HUES48 (cell line): ENCODE measurements around the gene KCNJ6.
A peak's percentile ranks its signal among the peaks of the same experiment; 100 is the strongest.

Experiments
- H3K27ac ChIP-seq: one replicate; pipeline ENCODE4 v1.7.0; 2013; ENCODE audit warnings: low read depth, low read length, inconsistent platforms
- H3K27me3 ChIP-seq: 2 replicates; pipeline ENCODE4 v1.6.1; 2013; ENCODE audit warnings: mild to moderate bottlenecking, low read length; ENCODE audit not compliant: control insufficient read depth, insufficient read depth
- H3K36me3 ChIP-seq: 2 replicates; pipeline ENCODE4 v1.6.1; 2013; ENCODE audit warnings: low read length; ENCODE audit not compliant: control insufficient read depth, insufficient read depth
- H3K4me1 ChIP-seq: 2 replicates; pipeline ENCODE4 v1.6.1; 2013; ENCODE audit warnings: mild to moderate bottlenecking, low read length; ENCODE audit not compliant: control insufficient read depth, insufficient read depth
- H3K4me3 ChIP-seq: 2 replicates; pipeline ENCODE4 v1.5.1; 2013; ENCODE audit warnings: mild to moderate bottlenecking, low read depth, low read length
- H3K9ac ChIP-seq: 2 replicates; pipeline ENCODE4 v1.6.1; 2013; ENCODE audit warnings: mild to moderate bottlenecking, low read depth, low read length, moderate library complexity
- H3K9me3 ChIP-seq: 2 replicates; pipeline ENCODE4 v1.6.1; 2013; ENCODE audit warnings: low read length; ENCODE audit not compliant: control insufficient read depth, insufficient read depth

KCNJ6 gene, protein sequence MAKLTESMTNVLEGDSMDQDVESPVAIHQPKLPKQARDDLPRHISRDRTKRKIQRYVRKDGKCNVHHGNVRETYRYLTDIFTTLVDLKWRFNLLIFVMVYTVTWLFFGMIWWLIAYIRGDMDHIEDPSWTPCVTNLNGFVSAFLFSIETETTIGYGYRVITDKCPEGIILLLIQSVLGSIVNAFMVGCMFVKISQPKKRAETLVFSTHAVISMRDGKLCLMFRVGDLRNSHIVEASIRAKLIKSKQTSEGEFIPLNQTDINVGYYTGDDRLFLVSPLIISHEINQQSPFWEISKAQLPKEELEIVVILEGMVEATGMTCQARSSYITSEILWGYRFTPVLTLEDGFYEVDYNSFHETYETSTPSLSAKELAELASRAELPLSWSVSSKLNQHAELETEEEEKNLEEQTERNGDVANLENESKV

DNA sequence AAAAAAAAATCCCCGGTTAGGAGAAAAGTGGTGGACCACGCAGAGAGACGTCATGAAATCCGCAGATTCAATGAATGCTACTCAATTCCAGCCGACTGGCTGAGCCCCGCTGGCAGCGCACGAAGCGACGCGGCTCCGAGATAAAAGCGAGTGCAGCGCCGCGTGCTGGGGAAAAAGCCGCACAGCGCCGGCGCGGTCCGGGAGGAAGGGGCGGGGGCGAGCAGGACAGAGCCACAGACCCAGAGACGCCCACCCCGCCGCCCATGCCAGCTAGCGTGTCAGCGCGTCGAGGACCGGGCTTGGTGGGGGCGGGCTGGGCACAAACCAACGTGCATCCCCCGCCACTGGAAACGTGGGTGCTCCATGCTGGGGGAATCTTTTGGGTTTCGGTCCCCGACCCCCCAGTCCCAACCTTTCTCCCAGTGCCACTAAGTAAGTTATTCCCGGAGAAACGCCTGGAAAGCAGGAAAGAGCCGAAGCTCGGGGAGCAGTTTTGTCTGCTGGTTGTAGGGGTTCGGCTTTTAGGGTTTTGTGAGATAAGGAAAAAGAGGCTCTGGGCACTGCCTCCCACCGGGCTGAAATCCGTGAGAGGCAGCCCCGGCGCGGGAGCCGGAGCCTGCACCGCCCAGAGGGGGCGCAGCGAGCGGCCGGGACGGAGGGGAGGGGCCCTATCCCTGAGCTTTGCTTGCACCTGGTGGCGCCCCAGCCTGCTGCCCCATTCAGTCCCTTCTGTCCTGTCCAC lies at the start of gene KCNJ6:
Gene KCNJ6, minus strand, starts transcription at position 148 of the 742 bp plus-strand sequence. CDS start 75,775 bp downstream, outside the sequence.
- Histone ChIP-seq H3K4me3 (peak within 1 kb of the TSS; percentile 60), H3K27ac (no peak within 1 kb of the TSS), H3K4me1 (peaks cover 37% of the 10 kb centered on the region), H3K9ac (peak within 1 kb of the TSS; percentile 55), H3K36me3 (no peaks in the 10 kb centered on the region), H3K9me3 (no peaks in the 10 kb centered on the region), H3K27me3 (peaks cover 18% of the 10 kb centered on the region)

DNA sequence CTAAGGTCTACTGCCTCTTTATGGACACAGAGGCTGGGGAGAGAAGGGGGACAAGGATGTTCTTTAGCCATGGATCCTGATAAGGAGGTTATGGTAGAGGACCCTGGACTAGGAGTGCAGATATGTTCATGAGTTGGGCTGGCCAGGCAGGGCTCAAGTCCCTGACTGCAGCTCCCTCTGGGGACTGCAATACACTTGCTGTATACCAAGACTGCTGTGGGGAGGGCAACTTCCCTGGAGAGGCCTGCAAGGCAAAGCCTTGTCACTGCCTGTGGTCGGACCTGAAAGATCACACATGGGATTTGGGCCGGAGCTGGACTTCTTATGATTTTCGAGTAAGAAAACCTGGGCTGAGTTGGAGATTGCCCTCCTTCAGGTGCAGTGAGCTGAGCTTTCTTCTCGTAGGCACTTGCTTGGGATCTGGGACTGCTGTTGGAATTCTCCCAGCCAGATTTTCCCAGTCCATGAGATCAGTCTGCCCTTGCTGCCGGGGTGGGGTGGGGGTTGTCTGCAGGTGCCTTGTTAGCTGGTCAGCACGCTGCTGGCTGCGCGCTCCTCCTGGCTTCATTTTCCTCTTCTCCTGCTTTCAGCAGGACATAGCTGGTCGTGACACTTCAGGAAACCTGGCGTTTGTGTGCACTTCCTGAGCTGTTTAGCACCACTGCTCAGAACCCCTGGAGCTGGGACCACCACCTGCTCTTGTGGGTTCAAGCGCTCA lies 49.0 kb upstream of the KCNJ6 start:
- H3K27ac ChIP-seq: no peak overlapping the region
- H3K4me1 ChIP-seq: no peaks in the 10 kb centered on the region
- H3K9ac ChIP-seq: no peak overlapping the region
- no peaks in the 10 kb centered on the region for H3K9me3 ChIP-seq
- no peak overlapping the region for H3K4me3 ChIP-seq
- H3K27me3 ChIP-seq: no peaks in the 10 kb centered on the region
- no peaks in the 10 kb centered on the region for H3K36me3 ChIP-seq

DNA sequence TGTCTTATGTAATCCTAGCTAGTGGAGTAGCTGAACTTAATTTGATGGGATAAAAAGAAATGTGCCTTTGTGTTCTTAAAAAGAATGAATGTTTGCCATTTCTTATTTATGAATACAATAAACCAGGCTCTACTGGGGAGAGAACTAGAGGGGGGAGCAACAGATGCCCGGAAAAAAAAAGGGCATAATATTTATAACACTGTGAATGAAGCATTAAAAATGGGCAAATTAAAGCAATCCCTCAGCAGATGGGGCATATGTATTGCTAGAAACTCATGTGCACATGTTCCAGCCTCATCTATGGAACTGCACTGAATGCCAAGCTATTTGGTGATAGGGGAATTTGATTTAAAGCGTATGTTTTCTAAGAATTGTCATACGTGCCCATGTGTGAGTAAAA lies 42.3 kb upstream of the KCNJ6 start:
- no peaks in the 10 kb centered on the region for H3K36me3 ChIP-seq
- no peak overlapping the region for H3K4me3 ChIP-seq
- H3K4me1 ChIP-seq: no peaks in the 10 kb centered on the region
- no peak overlapping the region for H3K9ac ChIP-seq
- H3K27me3 ChIP-seq: no peaks in the 10 kb centered on the region
- H3K27ac ChIP-seq: no peak overlapping the region
- no peaks in the 10 kb centered on the region for H3K9me3 ChIP-seq

DNA sequence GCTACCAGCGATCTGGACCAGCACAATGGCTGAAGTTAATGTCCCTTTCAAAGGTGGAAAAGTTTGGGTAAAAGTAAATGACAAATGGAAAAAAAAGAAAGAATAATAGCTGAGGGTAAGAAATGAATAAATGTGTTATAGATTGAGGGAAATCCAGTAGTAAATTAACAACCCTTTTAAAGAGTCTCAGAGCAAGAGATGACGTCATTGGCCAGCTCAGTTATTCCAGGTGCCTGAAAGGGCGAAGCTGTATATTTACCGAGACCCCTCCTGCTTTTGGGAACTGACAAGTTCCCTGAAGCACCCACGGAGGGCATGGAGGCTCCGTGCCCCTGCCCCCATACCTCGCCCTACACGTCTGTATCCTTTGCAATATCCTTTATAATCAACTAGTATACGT lies 40.5 kb upstream of the KCNJ6 start:
- H3K4me3 ChIP-seq: no peak overlapping the region
- H3K27me3 ChIP-seq: no peaks in the 10 kb centered on the region
- H3K9ac ChIP-seq: no peak overlapping the region
- no peak overlapping the region for H3K27ac ChIP-seq
- H3K9me3 ChIP-seq: no peaks in the 10 kb centered on the region
- H3K4me1 ChIP-seq: no peaks in the 10 kb centered on the region
- no peaks in the 10 kb centered on the region for H3K36me3 ChIP-seq

DNA sequence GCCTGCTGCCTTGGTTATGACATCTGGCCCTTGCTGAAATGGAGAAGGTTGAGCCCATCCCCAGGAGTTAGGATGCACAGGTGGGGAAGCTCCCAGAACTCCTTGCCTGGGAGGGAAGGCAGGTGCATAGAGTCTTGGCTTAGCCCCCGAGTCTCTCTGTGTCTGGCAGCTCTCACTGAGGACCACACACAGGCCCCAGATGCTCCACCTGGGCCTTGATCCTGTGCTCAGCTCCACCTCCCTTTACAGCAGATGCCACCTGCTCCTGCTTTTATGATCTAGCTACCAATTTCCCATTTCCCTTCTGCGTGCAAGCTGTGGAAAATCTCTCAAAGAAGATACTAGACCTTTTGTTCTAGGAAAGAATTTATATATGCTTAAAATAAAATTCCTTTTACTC lies 28.8 kb upstream of the KCNJ6 start:
- Histone ChIP-seq H3K4me3 (no peak overlapping the region), H3K9ac (no peak overlapping the region), H3K27ac (no peak overlapping the region), H3K36me3 (no peaks in the 10 kb centered on the region), H3K9me3 (0 out of 2 replicates have a peak, but pooled peaks cover 4% of the 10 kb centered on the region), H3K4me1 (no peaks in the 10 kb centered on the region), H3K27me3 (no peaks in the 10 kb centered on the region)

DNA sequence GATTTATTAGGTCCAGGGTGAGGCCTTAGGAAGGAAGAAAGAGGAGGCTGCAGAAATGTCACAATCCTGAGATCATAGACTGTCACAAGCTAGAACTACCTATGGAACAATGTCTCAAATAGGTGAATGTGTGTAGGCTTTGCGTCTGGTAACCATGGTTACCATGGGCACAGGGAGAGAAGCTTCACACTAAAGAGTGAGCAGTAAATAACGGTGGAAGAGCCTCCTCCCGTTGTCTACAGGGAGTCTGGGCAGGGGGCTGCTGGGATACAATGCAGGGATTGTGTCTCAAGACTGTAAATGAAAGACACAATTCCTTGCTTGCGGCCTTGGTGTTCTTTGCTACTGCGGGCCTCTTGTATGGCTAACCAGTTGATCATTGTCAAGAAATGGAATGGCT lies 28.2 kb upstream of the KCNJ6 start:
- Histone ChIP-seq H3K9me3 (0 out of 2 replicates have a peak, but pooled peaks cover 4% of the 10 kb centered on the region), H3K27ac (no peak overlapping the region), H3K27me3 (no peaks in the 10 kb centered on the region), H3K9ac (no peak overlapping the region), H3K4me1 (no peaks in the 10 kb centered on the region), H3K4me3 (no peak overlapping the region), H3K36me3 (no peaks in the 10 kb centered on the region)

DNA sequence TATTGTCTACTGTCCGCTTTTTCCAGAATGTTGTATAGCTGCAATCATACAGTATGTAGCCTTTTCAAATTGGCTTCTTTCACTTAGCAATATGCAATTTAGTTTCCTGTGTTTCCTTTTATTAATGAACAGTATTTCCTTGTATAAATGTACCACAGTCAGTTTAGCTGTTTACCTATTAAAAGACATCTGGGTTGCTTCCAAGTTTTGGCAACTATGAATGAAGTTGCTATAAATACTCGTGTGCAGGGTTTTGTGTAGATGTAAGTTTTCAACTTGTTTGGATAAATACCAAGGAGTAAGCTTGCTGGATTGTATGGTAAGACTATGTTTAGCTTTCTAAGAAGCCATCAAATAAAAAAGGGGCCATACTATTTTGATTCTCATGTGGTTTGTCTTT lies 24.4 kb upstream of the KCNJ6 start:
- H3K4me1 ChIP-seq: no peaks in the 10 kb centered on the region
- no peaks in the 10 kb centered on the region for H3K27me3 ChIP-seq
- H3K9me3 ChIP-seq: no peaks in the 10 kb centered on the region
- no peak overlapping the region for H3K4me3 ChIP-seq
- H3K9ac ChIP-seq: no peak overlapping the region
- H3K27ac ChIP-seq: no peak overlapping the region
- H3K36me3 ChIP-seq: no peaks in the 10 kb centered on the region

DNA sequence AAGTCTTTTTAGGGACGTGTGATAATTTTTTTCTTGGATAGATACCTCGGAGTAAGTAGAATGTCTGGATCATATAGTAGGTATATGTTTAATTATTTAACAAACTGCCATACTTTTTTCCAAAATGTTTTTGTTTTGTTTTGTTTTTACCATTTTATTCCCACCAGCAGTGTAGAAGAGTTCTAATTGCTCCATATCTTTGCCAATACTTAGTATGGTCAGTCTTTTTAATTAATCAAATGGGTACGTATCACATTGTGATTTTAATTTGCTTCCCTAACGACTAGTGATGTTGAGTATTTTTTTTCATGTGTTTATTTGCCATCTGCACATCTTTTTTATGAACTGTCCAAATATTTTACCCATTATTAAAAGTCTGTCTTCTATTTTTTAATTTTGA lies 23.6 kb upstream of the KCNJ6 start:
- Histone ChIP-seq H3K36me3 (no peaks in the 10 kb centered on the region), H3K9ac (no peak overlapping the region), H3K9me3 (no peaks in the 10 kb centered on the region), H3K4me3 (no peak overlapping the region), H3K4me1 (no peaks in the 10 kb centered on the region), H3K27me3 (no peaks in the 10 kb centered on the region), H3K27ac (no peak overlapping the region)

DNA sequence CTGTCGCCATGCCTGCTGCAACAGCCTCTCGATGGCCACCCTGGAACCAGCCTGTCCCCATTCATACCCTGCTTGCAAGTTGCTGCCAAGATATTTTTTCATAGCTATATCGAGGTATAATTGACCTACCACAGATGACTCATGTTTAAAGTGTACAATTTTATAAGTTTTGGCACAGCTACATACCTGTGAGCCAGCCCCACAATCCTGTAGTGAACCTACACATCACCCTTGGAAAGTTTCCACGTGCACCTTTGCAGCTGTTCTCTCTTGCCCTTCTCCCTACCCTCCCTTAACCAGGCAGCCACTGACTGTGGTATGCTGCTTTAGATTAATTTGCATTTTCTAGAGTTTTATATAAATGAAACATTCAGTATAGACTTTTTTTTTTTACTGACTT lies 23.0 kb upstream of the KCNJ6 start:
- no peaks in the 10 kb centered on the region for H3K27me3 ChIP-seq
- H3K4me1 ChIP-seq: no peaks in the 10 kb centered on the region
- no peaks in the 10 kb centered on the region for H3K9me3 ChIP-seq
- H3K9ac ChIP-seq: no peak overlapping the region
- no peak overlapping the region for H3K4me3 ChIP-seq
- no peaks in the 10 kb centered on the region for H3K36me3 ChIP-seq
- H3K27ac ChIP-seq: no peak overlapping the region

DNA sequence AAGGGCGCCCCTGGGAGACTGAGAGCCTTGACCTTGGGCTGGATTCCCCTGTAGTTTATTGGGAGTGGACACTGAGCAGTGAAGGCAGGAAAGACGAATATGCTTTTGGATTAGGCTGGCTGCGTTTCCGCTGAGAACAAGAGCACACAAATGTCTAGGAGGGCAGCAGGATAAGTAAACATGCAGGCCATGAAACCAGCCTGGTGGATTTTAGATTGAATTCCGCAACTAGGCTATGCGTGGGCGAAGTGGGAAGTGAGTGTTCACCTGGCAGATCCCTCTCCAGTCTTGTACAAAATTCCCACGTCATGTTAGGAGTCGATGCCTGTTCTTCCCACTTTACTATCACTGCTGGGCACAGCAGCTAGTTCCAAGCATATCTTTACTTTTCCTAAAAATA lies 21.4 kb upstream of the KCNJ6 start:
- no peaks in the 10 kb centered on the region for H3K27me3 ChIP-seq
- no peak overlapping the region for H3K9ac ChIP-seq
- H3K4me1 ChIP-seq: no peaks in the 10 kb centered on the region
- H3K36me3 ChIP-seq: no peaks in the 10 kb centered on the region
- no peak overlapping the region for H3K4me3 ChIP-seq
- no peak overlapping the region for H3K27ac ChIP-seq
- H3K9me3 ChIP-seq: no peaks in the 10 kb centered on the region
